GM21825 (cell line): ENCODE results near the gene RRAD.
A peak's percentile ranks its signal among the peaks of the same experiment; 100 is the strongest.
"Not testable (repeated sequence)": the region's sequence is repeated elsewhere in the genome, so short reads cannot be mapped to it uniquely, and the experiment has no call there.

Source experiments
- ATAC-seq: cut with Tn5 transposase; IDR thresholded peaks from one replicate; pipeline ENCODE4 v1.9.1; 2021; ENCODE audit warnings: mild to moderate bottlenecking, moderate library complexity; ENCODE audit not compliant: unreplicated experiment

RRAD gene

GRCh38 chr16:66903544-66904427 is 21.5 kb downstream of the RRAD start:
- ATAC-seq = no peak

GRCh38 chr16:66902648-66903543 is 22.4 kb downstream of the RRAD start:
- ATAC-seq = no peak

GRCh38 chr16:66901626-66902025 is 23.7 kb downstream of the RRAD start:
- ATAC-seq = no peak

GRCh38 chr16:66900721-66901441 is 24.5 kb downstream of the RRAD start:
- ATAC-seq = no peak

GRCh38 chr16:66899945-66900710 is 25.2 kb downstream of the RRAD start:
- no peak for ATAC-seq

- no peak for ATAC-seq
Measured at GRCh38 chr16:66899310-66899944, 25.9 kb downstream of the RRAD start.

GRCh38 chr16:66898933-66899309 is 26.4 kb downstream of the RRAD start:
- ATAC-seq = no peak

GRCh38 chr16:66898207-66898606 is 27.1 kb downstream of the RRAD start:
- ATAC-seq = no peak

- ATAC-seq = not testable (repeated sequence)
Measured at GRCh38 chr16:66896682-66897081, 28.7 kb downstream of the RRAD start.

- no peak for ATAC-seq
Measured at GRCh38 chr16:66895999-66896398, 29.3 kb downstream of the RRAD start.

GRCh38 chr16:66895689-66895979 is 29.7 kb downstream of the RRAD start:
- ATAC-seq = no peak

- peak; percentile 55 for ATAC-seq
Measured at GRCh38 chr16:66894948-66895688, 30.2 kb downstream of the RRAD start.

- no peak for ATAC-seq
Measured at GRCh38 chr16:66894055-66894454, 31.3 kb downstream of the RRAD start.

GRCh38 chr16:66891797-66892196 is 33.5 kb downstream of the RRAD start:
- ATAC-seq = no peak

GRCh38 chr16:66891360-66891759 is 34.0 kb downstream of the RRAD start:
- ATAC-seq = no peak

GRCh38 chr16:66890799-66891198 is 34.5 kb downstream of the RRAD start:
- no peak for ATAC-seq

- ATAC-seq = no peak
Measured at GRCh38 chr16:66889622-66890021, 35.7 kb downstream of the RRAD start.

- no peak for ATAC-seq
Measured at GRCh38 chr16:66888647-66889615, 36.4 kb downstream of the RRAD start.
